HepG2 (cell line): ENCODE data around the gene PGGT1B.

Experiments used
- AGO2 ChIP-seq: fragments of 200-400 bp; formaldehyde crosslinking; optimal IDR thresholded peaks from 2 replicates; pipeline ENCODE3; 2017; ENCODE audit warnings: mild to moderate bottlenecking, low read depth, low read length, moderate library complexity
- CTCF ChIP-seq: sonication (generic); formaldehyde crosslinking; IDR thresholded peaks from 2 replicates; pipeline ENCODE4 v1.5.0; 2020; ENCODE audit warnings: mild to moderate bottlenecking, missing genetic modification reagents, moderate library complexity
- HNRNPH1 ChIP-seq: fragments of 200-400 bp; formaldehyde crosslinking; optimal IDR thresholded peaks from 2 replicates; pipeline ENCODE3; 2017; ENCODE audit warnings: mild to moderate bottlenecking, low read depth, low read length
- KAT2B ChIP-seq: fragments of 150-350 bp; IDR thresholded peaks from 2 replicates; pipeline ENCODE4 v1.6.1; 2014; ENCODE audit warnings: low read depth, low read length, borderline replicate concordance
- POLR2A ChIP-seq, 2 experiments: IDR thresholded peaks; 2 replicates each; pipeline ENCODE4 v1.6.1; 2011; ENCODE audit warnings: low read depth in 2 of 2, low read length in 2 of 2, mild to moderate bottlenecking in 1 of 2, moderate library complexity in 1 of 2; ENCODE audit not compliant: insufficient read depth in 1 of 2
- TBL1XR1 ChIP-seq: fragments of 150-350 bp; IDR thresholded peaks from 2 replicates; pipeline ENCODE4 v1.6.1; 2014; ENCODE audit warnings: borderline replicate concordance, low read length; ENCODE audit not compliant: partially characterized antibody
- ZC3H13 ChIP-seq: sonication (generic); formaldehyde crosslinking; IDR thresholded peaks from 2 replicates; pipeline ENCODE4 v1.8.1; 2023; ENCODE audit warnings: mild to moderate bottlenecking, missing genetic modification reagents, moderate library complexity
- ZNF264 ChIP-seq: sonication (generic); formaldehyde crosslinking; IDR thresholded peaks from 2 replicates; pipeline ENCODE4 v1.4.0; 2020; ENCODE audit warnings: missing genetic modification reagents
- ZNF484 ChIP-seq: sonication (generic); formaldehyde crosslinking; IDR thresholded peaks from 2 replicates; pipeline ENCODE4 v1.5.1; 2020; ENCODE audit warnings: mild to moderate bottlenecking, low read depth, missing genetic modification reagents, borderline replicate concordance
- TF ChIP-seq, protein P1 (sequence below): sonication (generic); formaldehyde crosslinking; conservative IDR thresholded peaks from 2 replicates; pipeline ENCODE4 v1.4.0; 2020; ENCODE audit warnings: missing genetic modification reagents

- TF ChIP-seq ZNF484 (CRISPR knock-in tag) (no peak), KAT2B (no peak), POLR2A (IDR thresholded peaks at IDR 0.05; ENCODE audit: insufficient read depth in 1 of 2, low read depth in 2 of 2, low read length in 2 of 2) (no peak), ZC3H13 (CRISPR knock-in tag) (no peak), CTCF (CRISPR knock-in tag) (no peak), ZNF264 (CRISPR knock-in tag) (no peak), AGO2 (no peak), TBL1XR1 (no peak), HNRNPH1 (no peak)
- TF ChIP-seq, protein P1, sequence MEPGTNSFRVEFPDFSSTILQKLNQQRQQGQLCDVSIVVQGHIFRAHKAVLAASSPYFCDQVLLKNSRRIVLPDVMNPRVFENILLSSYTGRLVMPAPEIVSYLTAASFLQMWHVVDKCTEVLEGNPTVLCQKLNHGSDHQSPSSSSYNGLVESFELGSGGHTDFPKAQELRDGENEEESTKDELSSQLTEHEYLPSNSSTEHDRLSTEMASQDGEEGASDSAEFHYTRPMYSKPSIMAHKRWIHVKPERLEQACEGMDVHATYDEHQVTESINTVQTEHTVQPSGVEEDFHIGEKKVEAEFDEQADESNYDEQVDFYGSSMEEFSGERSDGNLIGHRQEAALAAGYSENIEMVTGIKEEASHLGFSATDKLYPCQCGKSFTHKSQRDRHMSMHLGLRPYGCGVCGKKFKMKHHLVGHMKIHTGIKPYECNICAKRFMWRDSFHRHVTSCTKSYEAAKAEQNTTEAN (CRISPR knock-in tag): no peak
Measured at GRCh38 chr5:115291397-115291796, 28.7 kb upstream of the PGGT1B start.
